GM21360 (cell line): ENCODE data around the gene NPAS3.

Source experiments
- ATAC-seq: cut with Tn5 transposase; IDR thresholded peaks from one replicate; pipeline ENCODE4 v1.9.1; 2021; ENCODE audit warnings: mild to moderate bottlenecking, moderate library complexity; ENCODE audit not compliant: unreplicated experiment

Gene NPAS3

DNA sequence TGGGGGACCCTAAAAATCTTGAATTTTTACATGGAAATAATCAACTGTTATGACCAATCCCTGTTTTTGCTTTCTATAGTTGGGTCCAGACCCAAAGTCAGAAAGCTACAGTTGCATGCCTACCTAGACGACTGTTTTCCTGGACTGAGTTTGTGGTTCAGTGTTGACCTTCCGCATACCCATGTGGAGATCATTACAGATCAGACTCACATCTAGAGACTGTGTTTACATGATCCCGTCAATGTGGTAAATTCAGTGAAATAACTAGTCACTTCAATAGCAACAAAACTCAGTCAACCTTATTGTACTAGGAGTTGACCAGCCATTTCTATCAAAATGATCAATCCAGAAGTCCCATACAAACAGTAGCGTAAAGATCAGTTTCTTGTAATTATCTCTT lies 754.6 kb downstream of the NPAS3 start:
- no peak for ATAC-seq

DNA sequence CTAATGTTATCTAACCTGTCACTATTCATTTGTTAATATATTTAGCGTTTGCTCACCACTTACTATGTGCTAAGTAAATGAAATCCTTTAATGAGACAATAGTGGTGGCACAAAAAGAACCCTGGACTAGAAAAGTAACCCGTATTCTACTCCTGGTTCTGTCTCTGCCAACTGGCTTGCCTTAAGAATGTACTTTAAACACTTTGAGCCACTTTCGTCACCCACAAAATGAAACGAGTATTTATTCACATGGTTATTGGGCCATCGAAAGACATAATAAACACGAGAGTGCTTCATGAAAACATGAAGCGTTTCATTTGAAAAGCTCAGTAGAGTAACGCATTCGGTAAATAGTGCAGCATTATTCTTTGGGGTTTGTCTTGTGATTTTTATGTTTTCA lies 757.5 kb downstream of the NPAS3 start:
- ATAC-seq = no peak

GRCh38 chr14:33699300-33699983 lies 760.8 kb downstream of the NPAS3 start:
- no peak for ATAC-seq

DNA sequence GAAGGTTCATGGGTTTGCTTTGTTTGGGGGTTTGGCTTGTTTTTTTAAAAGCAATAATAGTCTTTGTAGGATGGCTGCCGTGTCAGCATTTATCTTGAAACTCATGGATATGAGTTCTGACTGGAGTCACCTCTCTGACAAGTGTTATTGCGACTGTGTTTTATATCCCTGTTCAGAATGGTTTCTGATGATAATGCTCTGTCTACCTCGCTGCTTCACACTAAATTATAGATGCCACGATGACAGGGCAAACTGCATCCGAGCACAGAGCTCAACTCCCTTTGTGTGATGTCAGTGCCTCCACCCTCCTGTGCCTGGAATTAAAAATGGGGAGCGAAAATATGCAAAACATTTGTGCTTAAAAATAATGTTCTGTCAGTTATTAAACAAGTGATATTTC lies 761.4 kb downstream of the NPAS3 start:
- no peak for ATAC-seq

DNA sequence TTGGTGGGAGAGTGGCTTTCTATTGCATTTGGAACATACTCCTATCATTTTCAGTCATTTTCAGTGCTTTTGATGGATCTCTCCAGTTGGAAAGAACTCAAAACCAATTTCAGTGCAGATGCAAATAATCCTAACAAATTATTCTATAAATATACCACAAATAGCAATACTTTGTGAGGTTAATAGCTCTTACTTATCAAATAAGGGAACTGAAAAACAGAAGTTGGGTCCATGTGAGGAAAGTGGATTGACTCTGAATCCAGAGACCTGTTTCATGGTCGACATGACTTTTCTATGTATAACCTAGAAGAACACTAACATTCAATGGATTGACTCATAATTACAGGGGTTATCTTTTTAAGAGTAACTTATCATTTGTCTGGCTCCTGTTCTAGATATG lies 763.6 kb downstream of the NPAS3 start:
- no peak for ATAC-seq

DNA sequence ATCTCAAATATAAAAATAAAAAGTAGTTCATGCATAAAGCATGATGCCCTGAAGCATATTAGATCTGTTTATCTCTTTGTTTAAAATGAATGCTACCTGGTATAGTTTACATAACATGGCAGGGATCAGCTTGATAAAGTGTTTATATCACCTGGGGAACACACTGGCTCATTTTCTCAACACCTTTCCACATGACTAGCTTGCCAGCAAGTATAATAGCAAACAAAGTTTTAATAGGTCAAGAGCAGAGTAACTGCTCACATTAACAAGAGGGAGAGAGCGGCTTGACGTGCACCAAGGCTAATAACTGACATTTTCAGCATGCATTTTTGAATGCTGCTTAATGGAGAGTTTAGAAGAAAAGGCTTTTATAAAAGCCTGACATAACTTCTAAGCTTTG lies 765.8 kb downstream of the NPAS3 start:
- ATAC-seq = no peak

- ATAC-seq = no peak
Observed at GRCh38 chr14:33705490-33705889, 766.8 kb downstream of the NPAS3 start.

DNA sequence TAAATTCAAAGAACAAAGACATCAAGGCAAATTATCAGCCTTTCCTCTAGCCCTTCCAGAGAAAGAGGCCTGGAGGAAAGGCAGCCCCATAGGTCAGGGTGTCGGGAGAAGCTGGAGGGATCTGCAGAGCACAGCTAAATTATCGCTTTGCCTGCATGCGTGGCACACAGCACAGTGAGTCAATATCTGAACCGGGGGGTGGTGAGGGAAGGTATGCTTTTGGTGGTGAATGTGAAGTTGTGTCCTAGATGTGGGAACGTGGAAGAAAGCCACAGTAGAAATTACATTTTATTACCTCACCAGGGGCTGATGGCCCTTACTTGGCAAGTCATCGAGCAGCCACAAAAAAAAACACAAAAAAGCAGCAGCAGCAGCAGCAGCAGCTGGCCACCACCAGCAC lies 769.0 kb downstream of the NPAS3 start:
- no peak for ATAC-seq

DNA sequence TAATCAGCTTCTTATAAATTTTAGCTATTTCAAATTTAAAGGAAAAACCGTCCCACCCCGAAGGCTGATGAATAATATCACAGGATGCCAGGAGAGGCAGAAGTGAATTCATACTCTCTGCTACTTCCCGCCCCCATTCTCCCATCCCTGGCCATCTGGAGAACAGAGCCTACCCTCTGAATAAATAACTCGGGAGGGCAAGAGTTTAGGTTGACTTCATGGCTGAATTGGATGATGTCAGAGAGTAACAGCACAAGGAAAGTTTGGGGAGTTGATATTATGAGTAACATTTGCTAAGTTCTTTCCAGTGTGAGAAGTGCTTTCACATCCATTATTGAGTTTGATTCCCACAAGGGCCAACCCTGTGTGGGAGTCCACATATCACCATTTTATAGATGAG lies 770.6 kb downstream of the NPAS3 start:
- no peak for ATAC-seq

DNA sequence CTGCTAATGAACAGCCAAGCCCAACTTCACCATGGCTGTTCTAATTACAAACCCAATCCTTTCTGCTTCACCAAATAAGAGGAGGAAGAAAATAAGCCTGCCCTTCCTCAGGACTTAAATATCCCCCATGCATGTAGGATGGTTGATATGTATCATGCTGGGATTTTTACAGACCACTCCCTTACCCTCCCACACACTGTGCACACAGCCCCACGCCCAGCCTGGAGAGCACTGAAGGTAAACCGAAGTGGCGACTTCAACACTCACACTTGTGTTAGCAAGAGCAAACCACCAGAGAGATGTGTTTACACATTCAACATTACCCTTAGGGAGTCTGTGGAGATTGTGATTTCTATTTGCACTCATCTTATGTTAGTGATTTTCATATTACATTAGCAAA lies 771.0 kb downstream of the NPAS3 start:
- ATAC-seq = no peak

GRCh38 chr14:33710273-33710672 lies 771.6 kb downstream of the NPAS3 start:
- ATAC-seq = no peak

DNA sequence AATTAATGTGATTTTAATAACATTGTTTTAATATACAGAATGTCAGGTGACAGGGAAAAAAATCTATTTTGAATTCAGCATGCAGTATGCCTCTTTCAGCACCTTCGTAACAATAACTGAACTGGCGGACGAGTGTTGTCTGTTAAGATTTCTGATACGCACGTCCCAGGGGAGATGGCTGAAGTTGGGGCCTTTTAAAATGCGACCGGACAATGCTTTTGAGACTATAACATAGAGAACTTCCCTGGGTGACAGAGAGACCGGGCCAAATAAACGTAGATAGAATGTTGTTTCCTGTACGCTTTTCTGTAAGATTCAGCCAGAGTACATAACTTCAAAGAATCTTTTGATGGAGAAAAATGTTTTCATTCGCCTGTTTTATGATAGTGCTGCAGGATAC lies 772.5 kb downstream of the NPAS3 start:
- no peak for ATAC-seq

DNA sequence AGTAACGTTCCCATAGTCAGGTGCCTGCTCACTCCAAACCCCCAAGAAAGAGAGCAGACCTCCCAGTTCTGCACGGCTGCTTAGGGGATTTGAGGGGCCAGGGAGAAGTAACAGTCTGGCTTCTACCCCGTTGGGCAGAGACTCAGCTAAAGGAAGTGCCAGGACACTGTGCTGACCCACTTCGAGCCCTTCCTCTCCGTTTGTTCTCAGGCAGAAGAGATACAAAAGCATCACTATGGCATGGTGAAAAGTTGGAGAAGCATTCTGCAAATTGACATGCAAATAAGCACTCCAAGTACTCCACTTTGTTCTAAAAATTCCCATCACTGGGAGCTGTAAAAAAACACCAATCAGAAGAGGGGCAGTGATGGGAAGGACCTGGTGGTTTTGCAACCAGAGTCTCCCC lies 773.1 kb downstream of the NPAS3 start:
- ATAC-seq = no peak

DNA sequence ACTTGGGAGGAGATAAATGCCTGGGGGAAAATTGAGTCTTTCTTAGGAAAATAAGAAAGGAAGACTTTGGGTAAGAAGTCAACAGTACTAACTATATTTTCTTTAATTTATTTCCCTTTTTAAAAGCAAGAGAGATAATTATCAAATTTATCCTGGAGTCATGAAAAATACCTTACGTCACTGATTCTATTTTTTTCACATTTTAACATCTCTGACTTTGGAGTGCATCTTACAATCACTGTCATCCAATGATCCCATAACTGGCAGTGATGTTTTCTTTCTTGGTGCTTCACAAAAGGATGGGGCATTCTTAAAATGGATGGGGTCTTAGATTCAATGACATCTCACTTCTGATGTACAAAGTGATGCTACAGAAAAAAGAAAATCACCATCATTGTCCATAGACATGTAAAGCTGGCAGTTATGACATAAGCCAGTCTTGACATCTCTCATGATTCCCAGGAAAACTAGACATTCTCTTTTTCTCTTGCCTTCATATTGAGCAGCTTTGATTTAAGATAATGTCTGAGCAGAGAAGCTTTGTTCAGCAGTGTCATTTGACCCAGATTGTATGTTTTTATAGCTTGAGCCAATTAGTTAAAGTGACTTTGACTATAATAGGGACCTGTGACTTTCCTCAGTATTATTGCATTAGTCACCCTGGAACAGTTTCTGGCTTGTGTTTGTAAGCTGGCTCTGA lies 776.0 kb downstream of the NPAS3 start:
- no peak for ATAC-seq

GRCh38 chr14:33715227-33715528 lies 776.5 kb downstream of the NPAS3 start:
- no peak for ATAC-seq

GRCh38 chr14:33716921-33717320 lies 778.2 kb downstream of the NPAS3 start:
- no peak for ATAC-seq

DNA sequence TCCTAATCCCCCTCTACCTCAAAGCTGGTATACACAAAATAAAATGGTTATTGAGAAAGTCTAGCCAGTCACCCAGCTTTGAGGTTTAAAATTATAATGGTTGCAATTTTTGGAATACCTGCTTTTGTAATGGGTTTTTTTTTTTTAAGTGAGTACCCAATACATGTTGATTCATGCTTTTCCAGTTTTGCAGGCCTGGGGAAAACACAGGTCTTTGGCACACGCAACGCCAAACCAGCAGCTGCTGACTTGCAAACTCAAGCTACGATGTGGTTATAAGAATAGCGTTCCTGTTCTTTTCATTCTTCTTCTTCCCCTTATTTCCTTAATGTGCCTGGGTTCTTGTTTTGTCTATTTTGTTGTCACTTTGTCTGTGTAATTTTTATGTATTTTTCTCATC lies 779.2 kb downstream of the NPAS3 start:
- no peak for ATAC-seq

DNA sequence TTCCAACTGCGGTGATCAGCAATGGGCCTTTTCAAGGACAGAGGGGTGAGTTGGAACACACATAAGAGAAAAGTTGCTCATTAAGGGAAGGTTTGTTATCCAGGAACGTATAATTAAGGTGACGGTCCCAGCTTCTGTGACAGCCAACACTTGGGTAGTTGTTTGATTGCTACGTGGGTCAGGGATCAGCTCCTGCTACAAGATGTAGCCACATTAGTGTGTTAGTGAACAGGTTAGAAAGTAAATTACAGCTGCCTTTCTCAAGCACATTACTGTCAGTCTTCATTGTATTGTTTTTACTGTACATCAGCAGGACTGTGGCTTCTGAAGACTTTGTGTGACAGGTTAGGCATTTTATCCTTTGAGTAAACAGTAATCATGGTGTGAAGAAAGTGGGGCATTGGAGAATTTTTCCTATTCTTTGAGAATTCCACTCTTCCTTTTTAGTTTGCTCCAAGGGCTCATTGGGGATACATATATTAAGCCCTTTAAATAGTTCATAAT lies 781.7 kb downstream of the NPAS3 start:
- ATAC-seq = no peak

DNA sequence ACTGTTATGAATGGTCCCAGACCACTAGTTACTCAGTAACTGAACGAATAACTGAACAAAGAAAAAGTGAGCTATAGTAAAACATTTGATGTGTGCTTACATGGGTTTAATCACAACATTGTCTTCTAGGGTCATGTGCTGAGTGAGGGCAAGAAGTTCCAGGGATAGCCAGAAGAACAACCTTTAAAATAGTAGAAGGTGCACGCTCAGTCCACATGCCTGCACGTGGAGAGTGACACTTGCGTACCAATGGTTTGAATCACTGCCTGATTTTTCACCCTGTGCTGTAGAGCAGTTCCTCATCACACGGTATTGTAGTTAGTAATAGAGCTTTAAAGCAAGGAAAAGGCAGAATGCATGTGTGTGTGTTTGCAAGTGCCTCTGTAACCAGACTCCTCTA lies 788.0 kb downstream of the NPAS3 start:
- ATAC-seq = no peak

GRCh38 chr14:33727606-33728005 lies 788.9 kb downstream of the NPAS3 start:
- no peak for ATAC-seq

- ATAC-seq = no peak
Observed at GRCh38 chr14:33728010-33728498, 789.4 kb downstream of the NPAS3 start.

DNA sequence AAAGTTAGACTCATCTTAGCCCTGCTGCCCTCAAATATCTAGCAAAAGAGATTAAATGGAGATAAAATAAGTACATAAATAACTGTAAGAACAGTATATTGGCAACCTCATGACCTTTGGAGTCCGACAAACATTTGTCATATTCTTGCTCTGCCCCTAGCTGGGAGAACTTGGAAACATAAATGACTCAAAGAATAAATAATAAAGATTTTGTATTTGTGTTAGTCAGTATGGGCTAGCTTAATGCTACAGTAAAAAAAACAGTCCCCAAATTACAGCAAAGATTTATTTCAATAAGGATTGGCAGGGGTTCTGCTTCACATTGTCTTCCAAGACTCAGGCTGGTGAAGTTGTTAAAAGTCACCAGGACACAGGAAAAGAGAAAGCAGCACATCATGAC lies 791.5 kb downstream of the NPAS3 start:
- no peak for ATAC-seq

- ATAC-seq = no peak
Observed at GRCh38 chr14:33732175-33732574, 793.5 kb downstream of the NPAS3 start.
